ENCODE measurements around the gene IFNAR1.

GRCh38 chr21:33396951-33397350 lies 72.2 kb downstream of the IFNAR1 start:
- TF ChIP-seq, protein P1, sequence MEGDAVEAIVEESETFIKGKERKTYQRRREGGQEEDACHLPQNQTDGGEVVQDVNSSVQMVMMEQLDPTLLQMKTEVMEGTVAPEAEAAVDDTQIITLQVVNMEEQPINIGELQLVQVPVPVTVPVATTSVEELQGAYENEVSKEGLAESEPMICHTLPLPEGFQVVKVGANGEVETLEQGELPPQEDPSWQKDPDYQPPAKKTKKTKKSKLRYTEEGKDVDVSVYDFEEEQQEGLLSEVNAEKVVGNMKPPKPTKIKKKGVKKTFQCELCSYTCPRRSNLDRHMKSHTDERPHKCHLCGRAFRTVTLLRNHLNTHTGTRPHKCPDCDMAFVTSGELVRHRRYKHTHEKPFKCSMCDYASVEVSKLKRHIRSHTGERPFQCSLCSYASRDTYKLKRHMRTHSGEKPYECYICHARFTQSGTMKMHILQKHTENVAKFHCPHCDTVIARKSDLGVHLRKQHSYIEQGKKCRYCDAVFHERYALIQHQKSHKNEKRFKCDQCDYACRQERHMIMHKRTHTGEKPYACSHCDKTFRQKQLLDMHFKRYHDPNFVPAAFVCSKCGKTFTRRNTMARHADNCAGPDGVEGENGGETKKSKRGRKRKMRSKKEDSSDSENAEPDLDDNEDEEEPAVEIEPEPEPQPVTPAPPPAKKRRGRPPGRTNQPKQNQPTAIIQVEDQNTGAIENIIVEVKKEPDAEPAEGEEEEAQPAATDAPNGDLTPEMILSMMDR (conservative IDR thresholded peaks at IDR 0.05; ENCODE audit: low read length): no peak
- no peak for TF ChIP-seq EZH2phosphoT487 (IDR thresholded peaks at IDR 0.05; ENCODE audit: borderline replicate concordance)

Measured in Loucy (cell line).